SK-N-SH treated with all-trans-retinoic acid at 6 μM for 48 hours (cell line): Measurements from ENCODE around the gene SMAD6.

ENCODE experiments used
- ATAC-seq: fragments of 200-7000 bp; cut with Tn5 transposase; 3 replicates; pipeline ENCODE4 v1.9.1; 2020; ENCODE audit warnings: mild to moderate bottlenecking, moderate library complexity
- ARNTL ChIP-seq: fragments of 450-650 bp; formaldehyde crosslinking; IDR thresholded peaks from 2 replicates; pipeline ENCODE4 v1.5.0; 2020; ENCODE audit warnings: low read depth, mild to moderate bottlenecking, moderate library complexity, borderline replicate concordance
- BACH2 ChIP-seq: fragments of 250-450 bp; sonication (Bioruptor Pico); IDR thresholded peaks from 2 replicates; pipeline ENCODE4 v1.9.0; 2021; ENCODE audit warnings: mild to moderate bottlenecking, borderline replicate concordance
- CREB5 ChIP-seq: fragments of 250-450 bp; sonication (Bioruptor Pico); IDR thresholded peaks from 2 replicates; pipeline ENCODE4 v1.5.1; 2020; ENCODE audit warnings: low read depth, mild to moderate bottlenecking, moderate library complexity
- CSDC2 ChIP-seq: fragments of 250-450 bp; sonication (Bioruptor Pico); IDR thresholded peaks from 2 replicates; pipeline ENCODE4 v1.5.0; 2020; ENCODE audit warnings: mild to moderate bottlenecking, moderate library complexity
- ESRRG ChIP-seq: fragments of 250-450 bp; sonication (Bioruptor Pico); IDR thresholded peaks from 2 replicates; pipeline ENCODE4 v1.6.1; 2021; ENCODE audit warnings: mild to moderate bottlenecking
- GLIS3 ChIP-seq: fragments of 250-450 bp; sonication (Bioruptor Pico); IDR thresholded peaks from 2 replicates; pipeline ENCODE4 v1.5.0; 2020; ENCODE audit warnings: mild to moderate bottlenecking, moderate library complexity
- ISL1 ChIP-seq: fragments of 250-450 bp; sonication (Bioruptor Pico); IDR thresholded peaks from 2 replicates; pipeline ENCODE4 v2.1.2; 2022; ENCODE audit warnings: mild to moderate bottlenecking, moderate library complexity
- OSR1 ChIP-seq: fragments of 250-450 bp; sonication (Bioruptor Pico); IDR thresholded peaks from 2 replicates; pipeline ENCODE4 v1.8.0; 2022; ENCODE audit warnings: moderate library complexity, mild to moderate bottlenecking, inconsistent platforms
- PATZ1 ChIP-seq: fragments of 250-450 bp; sonication (Bioruptor Pico); IDR thresholded peaks from 2 replicates; pipeline ENCODE4 v1.8.0; 2020; ENCODE audit warnings: mild to moderate bottlenecking, moderate library complexity, borderline replicate concordance
- PPARA ChIP-seq: fragments of 250-450 bp; sonication (Bioruptor Pico); IDR thresholded peaks from 2 replicates; pipeline ENCODE4 v1.5.0; 2020; ENCODE audit warnings: mild to moderate bottlenecking, borderline replicate concordance
- RARB ChIP-seq: fragments of 250-450 bp; sonication (Bioruptor Pico); IDR thresholded peaks from 2 replicates; pipeline ENCODE4 v1.8.0; 2021; ENCODE audit warnings: mild to moderate bottlenecking, moderate library complexity
- SNAI2 ChIP-seq: fragments of 250-450 bp; sonication (Bioruptor Pico); IDR thresholded peaks from 2 replicates; pipeline ENCODE4 v1.5.0; 2020; ENCODE audit warnings: mild to moderate bottlenecking, moderate library complexity
- TCF4 ChIP-seq: fragments of 250-450 bp; sonication (Bioruptor Pico); IDR thresholded peaks from 2 replicates; pipeline ENCODE4 v1.8.0; 2021; ENCODE audit warnings: mild to moderate bottlenecking, moderate library complexity, borderline replicate concordance
- TOX ChIP-seq: fragments of 250-450 bp; sonication (Bioruptor Pico); IDR thresholded peaks from 2 replicates; pipeline ENCODE4 v1.8.0; 2021; ENCODE audit warnings: mild to moderate bottlenecking, moderate library complexity, borderline replicate concordance
- ZC3H10 ChIP-seq: fragments of 250-450 bp; sonication (Bioruptor Pico); IDR thresholded peaks from 2 replicates; pipeline ENCODE4 v1.5.1; 2021; ENCODE audit warnings: mild to moderate bottlenecking, moderate library complexity
- ZFP3 ChIP-seq: fragments of 250-450 bp; sonication (Bioruptor Pico); IDR thresholded peaks from 2 replicates; pipeline ENCODE4 v1.5.0; 2020; ENCODE audit warnings: mild to moderate bottlenecking, moderate library complexity
- ZFP30 ChIP-seq: fragments of 450-650 bp; formaldehyde crosslinking; IDR thresholded peaks from 2 replicates; pipeline ENCODE4 v1.5.0; 2022; ENCODE audit warnings: mild to moderate bottlenecking, moderate library complexity
- ZNF565 ChIP-seq: fragments of 450-650 bp; formaldehyde crosslinking; conservative IDR thresholded peaks from 2 replicates; pipeline ENCODE4 v1.5.0; 2020; ENCODE audit warnings: low read depth, mild to moderate bottlenecking, moderate library complexity
- ZNF70 ChIP-seq: fragments of 450-650 bp; formaldehyde crosslinking; IDR thresholded peaks from 2 replicates; pipeline ENCODE4 v1.5.0; 2020; ENCODE audit warnings: mild to moderate bottlenecking, moderate library complexity
- ZNF8 ChIP-seq: fragments of 450-650 bp; formaldehyde crosslinking; IDR thresholded peaks from 2 replicates; pipeline ENCODE4 v1.5.0; 2020; ENCODE audit warnings: mild to moderate bottlenecking, moderate library complexity
- TF ChIP-seq, protein P1 (sequence below): fragments of 250-450 bp; sonication (Bioruptor Pico); IDR thresholded peaks from 2 replicates; pipeline ENCODE4 v1.5.1; 2021; ENCODE audit warnings: mild to moderate bottlenecking, moderate library complexity
- TF ChIP-seq, protein P2 (sequence below): fragments of 250-450 bp; sonication (Bioruptor Pico); IDR thresholded peaks from 2 replicates; pipeline ENCODE4 v1.5.0; 2020; ENCODE audit warnings: mild to moderate bottlenecking, moderate library complexity

Gene SMAD6

DNA sequence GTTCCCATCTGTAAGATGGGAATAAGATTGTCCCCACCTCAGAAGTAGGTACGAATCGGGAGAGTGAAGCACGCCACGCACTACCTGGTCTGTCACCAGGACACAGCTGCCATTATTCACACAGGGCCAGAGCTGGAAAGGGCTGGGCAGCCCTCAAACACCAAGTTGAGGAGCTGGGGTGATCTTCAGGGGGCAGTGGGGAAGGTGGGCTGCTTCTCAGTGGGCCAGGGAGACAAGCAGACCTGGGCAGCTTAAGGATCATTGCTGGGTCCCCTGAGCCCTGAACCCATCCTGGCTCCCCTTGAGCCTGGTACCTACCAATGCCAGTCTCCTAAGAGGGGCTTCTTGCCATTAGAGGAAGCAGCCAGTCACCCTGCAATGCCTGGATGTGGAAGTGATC is 82.1 kb downstream of the SMAD6 start:
- no peak for ATAC-seq
- TF ChIP-seq OSR1 (CRISPR knock-in tag): no peak
- no peak for TF ChIP-seq PPARA (CRISPR knock-in tag)
- TF ChIP-seq CREB5 (CRISPR knock-in tag): no peak
- no peak for TF ChIP-seq ZNF70
- no peak for TF ChIP-seq ZFP30 (CRISPR knock-in tag)
- TF ChIP-seq, protein P1, sequence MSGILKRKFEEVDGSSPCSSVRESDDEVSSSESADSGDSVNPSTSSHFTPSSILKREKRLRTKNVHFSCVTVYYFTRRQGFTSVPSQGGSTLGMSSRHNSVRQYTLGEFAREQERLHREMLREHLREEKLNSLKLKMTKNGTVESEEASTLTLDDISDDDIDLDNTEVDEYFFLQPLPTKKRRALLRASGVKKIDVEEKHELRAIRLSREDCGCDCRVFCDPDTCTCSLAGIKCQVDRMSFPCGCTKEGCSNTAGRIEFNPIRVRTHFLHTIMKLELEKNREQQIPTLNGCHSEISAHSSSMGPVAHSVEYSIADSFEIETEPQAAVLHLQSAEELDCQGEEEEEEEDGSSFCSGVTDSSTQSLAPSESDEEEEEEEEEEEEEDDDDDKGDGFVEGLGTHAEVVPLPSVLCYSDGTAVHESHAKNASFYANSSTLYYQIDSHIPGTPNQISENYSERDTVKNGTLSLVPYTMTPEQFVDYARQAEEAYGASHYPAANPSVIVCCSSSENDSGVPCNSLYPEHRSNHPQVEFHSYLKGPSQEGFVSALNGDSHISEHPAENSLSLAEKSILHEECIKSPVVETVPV (CRISPR knock-in tag): no peak
- TF ChIP-seq SNAI2 (CRISPR knock-in tag): no peak
- no peak for TF ChIP-seq TOX (CRISPR knock-in tag)
- TF ChIP-seq RARB (CRISPR knock-in tag): no peak
- no peak for TF ChIP-seq ISL1 (CRISPR knock-in tag)
- no peak for TF ChIP-seq ZNF8 (CRISPR knock-in tag)
- TF ChIP-seq GLIS3 (CRISPR knock-in tag): no peak
- no peak for TF ChIP-seq ZC3H10 (CRISPR knock-in tag)
- TF ChIP-seq BACH2 (CRISPR knock-in tag): no peak
- no peak for TF ChIP-seq TCF4 (CRISPR knock-in tag)
- TF ChIP-seq ZFP3 (CRISPR knock-in tag): no peak
- no peak for TF ChIP-seq PATZ1 (CRISPR knock-in tag)
- TF ChIP-seq, protein P2, sequence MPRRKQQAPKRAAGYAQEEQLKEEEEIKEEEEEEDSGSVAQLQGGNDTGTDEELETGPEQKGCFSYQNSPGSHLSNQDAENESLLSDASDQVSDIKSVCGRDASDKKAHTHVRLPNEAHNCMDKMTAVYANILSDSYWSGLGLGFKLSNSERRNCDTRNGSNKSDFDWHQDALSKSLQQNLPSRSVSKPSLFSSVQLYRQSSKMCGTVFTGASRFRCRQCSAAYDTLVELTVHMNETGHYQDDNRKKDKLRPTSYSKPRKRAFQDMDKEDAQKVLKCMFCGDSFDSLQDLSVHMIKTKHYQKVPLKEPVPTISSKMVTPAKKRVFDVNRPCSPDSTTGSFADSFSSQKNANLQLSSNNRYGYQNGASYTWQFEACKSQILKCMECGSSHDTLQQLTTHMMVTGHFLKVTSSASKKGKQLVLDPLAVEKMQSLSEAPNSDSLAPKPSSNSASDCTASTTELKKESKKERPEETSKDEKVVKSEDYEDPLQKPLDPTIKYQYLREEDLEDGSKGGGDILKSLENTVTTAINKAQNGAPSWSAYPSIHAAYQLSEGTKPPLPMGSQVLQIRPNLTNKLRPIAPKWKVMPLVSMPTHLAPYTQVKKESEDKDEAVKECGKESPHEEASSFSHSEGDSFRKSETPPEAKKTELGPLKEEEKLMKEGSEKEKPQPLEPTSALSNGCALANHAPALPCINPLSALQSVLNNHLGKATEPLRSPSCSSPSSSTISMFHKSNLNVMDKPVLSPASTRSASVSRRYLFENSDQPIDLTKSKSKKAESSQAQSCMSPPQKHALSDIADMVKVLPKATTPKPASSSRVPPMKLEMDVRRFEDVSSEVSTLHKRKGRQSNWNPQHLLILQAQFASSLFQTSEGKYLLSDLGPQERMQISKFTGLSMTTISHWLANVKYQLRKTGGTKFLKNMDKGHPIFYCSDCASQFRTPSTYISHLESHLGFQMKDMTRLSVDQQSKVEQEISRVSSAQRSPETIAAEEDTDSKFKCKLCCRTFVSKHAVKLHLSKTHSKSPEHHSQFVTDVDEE (CRISPR knock-in tag): no peak
- no peak for TF ChIP-seq ARNTL (CRISPR knock-in tag)

- no peak for ATAC-seq
- TF ChIP-seq ZNF565 (no peak), ZNF8 (CRISPR knock-in tag) (no peak), ZC3H10 (CRISPR knock-in tag) (no peak), ZNF70 (no peak), TCF4 (CRISPR knock-in tag) (no peak), PATZ1 (CRISPR knock-in tag) (no peak), CSDC2 (CRISPR knock-in tag) (no peak), ISL1 (CRISPR knock-in tag) (no peak), TOX (CRISPR knock-in tag) (no peak), ZFP3 (CRISPR knock-in tag) (no peak), OSR1 (CRISPR knock-in tag) (no peak), ESRRG (CRISPR knock-in tag) (no peak), CREB5 (CRISPR knock-in tag) (no peak)
- TF ChIP-seq, protein P1 (CRISPR knock-in tag): no peak
- TF ChIP-seq, protein P2 (CRISPR knock-in tag): no peak
Observed at GRCh38 chr15:66785637-66786036, 83.6 kb downstream of the SMAD6 start.
